ENCODE measurements around the gene PIK3R5.

PIK3R5 gene

DNA sequence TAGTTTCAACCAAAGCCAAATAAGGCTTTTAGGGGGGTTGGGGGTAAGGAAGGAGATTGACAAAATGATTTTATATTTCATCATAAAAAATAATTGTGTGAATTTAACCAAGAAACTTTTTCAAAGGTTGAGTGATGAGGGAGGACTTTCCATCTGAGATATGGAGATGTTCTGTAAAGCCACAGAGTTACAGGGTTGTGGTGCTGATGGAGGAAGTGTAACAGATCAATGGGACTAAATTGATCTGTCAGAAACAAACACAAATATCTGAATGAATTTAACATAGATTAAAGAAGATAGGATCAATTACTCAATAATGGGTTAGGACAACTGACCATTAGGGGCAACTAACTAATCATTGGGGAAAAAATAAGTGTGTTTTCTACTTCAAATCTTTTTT is 14.2 kb upstream of the PIK3R5 start:
- Histone ChIP-seq H3K27me3 (replicated peaks; ENCODE audit: control insufficient read depth, insufficient read depth, low read length) (no peaks in the 10 kb centered on the region), H3K36me3 (ENCODE audit: control insufficient read depth, insufficient read depth, low read length) (no peaks in the 10 kb centered on the region), H3K4me3 (replicated peaks; ENCODE audit: low read depth, low read length) (no peak overlapping the region)
- DNase-seq (ENCODE audit: extremely low read depth, insufficient read length), result peak; percentile 45
- TF ChIP-seq, protein P1, sequence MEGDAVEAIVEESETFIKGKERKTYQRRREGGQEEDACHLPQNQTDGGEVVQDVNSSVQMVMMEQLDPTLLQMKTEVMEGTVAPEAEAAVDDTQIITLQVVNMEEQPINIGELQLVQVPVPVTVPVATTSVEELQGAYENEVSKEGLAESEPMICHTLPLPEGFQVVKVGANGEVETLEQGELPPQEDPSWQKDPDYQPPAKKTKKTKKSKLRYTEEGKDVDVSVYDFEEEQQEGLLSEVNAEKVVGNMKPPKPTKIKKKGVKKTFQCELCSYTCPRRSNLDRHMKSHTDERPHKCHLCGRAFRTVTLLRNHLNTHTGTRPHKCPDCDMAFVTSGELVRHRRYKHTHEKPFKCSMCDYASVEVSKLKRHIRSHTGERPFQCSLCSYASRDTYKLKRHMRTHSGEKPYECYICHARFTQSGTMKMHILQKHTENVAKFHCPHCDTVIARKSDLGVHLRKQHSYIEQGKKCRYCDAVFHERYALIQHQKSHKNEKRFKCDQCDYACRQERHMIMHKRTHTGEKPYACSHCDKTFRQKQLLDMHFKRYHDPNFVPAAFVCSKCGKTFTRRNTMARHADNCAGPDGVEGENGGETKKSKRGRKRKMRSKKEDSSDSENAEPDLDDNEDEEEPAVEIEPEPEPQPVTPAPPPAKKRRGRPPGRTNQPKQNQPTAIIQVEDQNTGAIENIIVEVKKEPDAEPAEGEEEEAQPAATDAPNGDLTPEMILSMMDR (IDR thresholded peaks at IDR 0.05; ENCODE audit: insufficient read depth, low read length, poor library complexity, severe bottlenecking), result no peak

DNA sequence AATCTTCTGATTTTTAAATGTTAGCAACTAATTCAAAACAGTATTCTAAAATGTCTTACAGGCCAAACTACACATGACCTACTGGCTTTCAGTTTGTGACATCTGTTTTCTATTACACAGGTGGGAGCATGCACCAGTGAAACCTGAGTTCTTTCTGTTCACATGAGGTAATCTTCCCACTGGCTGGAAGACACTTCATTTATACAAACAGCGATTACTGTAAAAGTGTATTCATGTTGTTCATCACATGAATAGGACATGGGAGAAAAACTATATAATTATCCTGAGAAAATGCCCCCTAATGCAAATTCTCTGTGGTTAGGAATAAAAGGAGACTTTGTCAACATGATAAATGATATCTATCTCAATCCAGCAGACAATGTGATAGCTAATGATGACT is 11.1 kb upstream of the PIK3R5 start:
- DNase-seq (ENCODE audit: extremely low read depth, insufficient read length), result peak; percentile 59
- no peaks in the 10 kb centered on the region for H3K27me3 ChIP-seq (replicated peaks; ENCODE audit: control insufficient read depth, insufficient read depth, low read length)
- H3K36me3 ChIP-seq (ENCODE audit: control insufficient read depth, insufficient read depth, low read length), result no peaks in the 10 kb centered on the region
- no peak overlapping the region for H3K4me3 ChIP-seq (replicated peaks; ENCODE audit: low read depth, low read length)
- TF ChIP-seq, protein P1 (IDR thresholded peaks at IDR 0.05; ENCODE audit: insufficient read depth, low read length, poor library complexity, severe bottlenecking), result no peak

DNA sequence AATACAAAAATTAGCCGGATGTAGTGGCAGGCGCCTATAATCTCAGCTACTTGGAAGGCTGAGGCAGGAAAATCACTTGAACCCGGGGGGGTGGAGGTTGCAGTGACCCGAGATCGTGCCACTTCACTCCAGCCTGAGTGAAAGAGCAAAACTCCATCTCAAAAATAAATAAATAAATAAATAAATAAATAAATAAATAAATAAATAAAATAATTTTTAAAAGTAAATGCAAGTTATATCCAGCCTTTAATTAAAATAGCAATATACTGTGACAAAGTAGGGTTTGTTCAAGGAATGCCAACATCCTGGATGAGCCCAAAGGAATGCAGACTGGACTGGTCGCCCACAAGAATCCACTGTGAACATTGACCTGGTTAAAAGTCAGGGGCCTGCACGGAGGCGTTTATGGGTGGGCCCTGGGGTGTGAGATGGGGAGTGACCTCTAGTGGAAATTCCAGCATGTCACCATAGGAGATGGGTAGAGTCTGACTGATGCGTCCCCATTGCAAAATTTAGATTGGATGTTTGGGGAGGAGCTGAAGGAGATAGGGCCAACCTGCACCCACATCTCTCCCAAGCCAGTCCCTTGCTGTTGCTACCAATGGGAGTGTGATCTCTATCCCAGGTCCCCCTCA is 9.7 kb upstream of the PIK3R5 start:
- DNase-seq (ENCODE audit: extremely low read depth, insufficient read length), result no peak
- Histone ChIP-seq H3K36me3 (ENCODE audit: control insufficient read depth, insufficient read depth, low read length) (no peaks in the 10 kb centered on the region), H3K4me3 (replicated peaks; ENCODE audit: low read depth, low read length) (no peak overlapping the region), H3K27me3 (replicated peaks; ENCODE audit: control insufficient read depth, insufficient read depth, low read length) (no peaks in the 10 kb centered on the region)
- TF ChIP-seq, protein P1 (IDR thresholded peaks at IDR 0.05; ENCODE audit: insufficient read depth, low read length, poor library complexity, severe bottlenecking), result peak; percentile 22

DNA sequence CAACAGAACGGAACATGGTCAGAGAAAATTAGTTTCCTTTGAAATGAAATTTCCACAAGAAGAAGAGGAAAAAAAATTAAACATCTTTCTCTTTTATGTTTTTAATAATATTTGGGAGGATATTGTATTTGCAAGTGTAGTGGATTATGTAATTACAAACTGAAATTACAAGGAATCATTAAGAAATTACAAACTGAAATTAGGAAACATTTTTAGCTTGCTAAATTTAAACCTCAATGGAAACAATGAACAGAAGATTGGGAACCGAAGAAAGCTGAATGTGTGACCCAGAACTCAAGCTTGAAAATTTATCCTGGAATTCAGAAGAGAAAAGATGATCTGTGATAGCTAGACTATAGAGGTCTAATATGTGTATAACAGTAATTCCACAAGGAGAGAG is 4.4 kb upstream of the PIK3R5 start:
- no peaks in the 10 kb centered on the region for H3K36me3 ChIP-seq (ENCODE audit: control insufficient read depth, insufficient read depth, low read length)
- no peaks in the 10 kb centered on the region for H3K27me3 ChIP-seq (replicated peaks; ENCODE audit: control insufficient read depth, insufficient read depth, low read length)
- no peak overlapping the region for H3K4me3 ChIP-seq (replicated peaks; ENCODE audit: low read depth, low read length)
- TF ChIP-seq, protein P1 (IDR thresholded peaks at IDR 0.05; ENCODE audit: insufficient read depth, low read length, poor library complexity, severe bottlenecking), result no peak
- DNase-seq (ENCODE audit: extremely low read depth, insufficient read length), result no peak

DNA sequence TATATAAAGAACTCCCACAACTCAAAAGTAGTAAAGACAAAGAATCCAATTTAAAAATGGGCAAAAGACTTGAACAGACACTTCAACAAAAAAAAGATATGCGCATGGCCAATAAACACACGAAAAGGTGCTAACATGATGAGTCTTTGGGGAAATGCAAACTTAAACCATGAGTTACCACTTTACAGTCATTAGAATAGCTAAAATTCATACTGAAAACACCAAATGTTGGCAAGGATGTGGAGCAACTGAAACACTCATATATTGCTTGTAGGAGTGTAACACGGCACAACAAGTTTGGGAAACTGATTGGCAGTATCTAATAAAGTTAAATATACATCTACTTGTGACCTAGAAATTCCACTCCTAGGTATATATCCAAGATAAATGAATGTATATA is 3.0 kb upstream of the PIK3R5 start:
- Histone ChIP-seq H3K36me3 (ENCODE audit: control insufficient read depth, insufficient read depth, low read length) (no peaks in the 10 kb centered on the region), H3K4me3 (replicated peaks; ENCODE audit: low read depth, low read length) (no peak overlapping the region), H3K27me3 (replicated peaks; ENCODE audit: control insufficient read depth, insufficient read depth, low read length) (no peaks in the 10 kb centered on the region)
- DNase-seq (ENCODE audit: extremely low read depth, insufficient read length), result no peak
- TF ChIP-seq, protein P1 (IDR thresholded peaks at IDR 0.05; ENCODE audit: insufficient read depth, low read length, poor library complexity, severe bottlenecking), result no peak

DNA sequence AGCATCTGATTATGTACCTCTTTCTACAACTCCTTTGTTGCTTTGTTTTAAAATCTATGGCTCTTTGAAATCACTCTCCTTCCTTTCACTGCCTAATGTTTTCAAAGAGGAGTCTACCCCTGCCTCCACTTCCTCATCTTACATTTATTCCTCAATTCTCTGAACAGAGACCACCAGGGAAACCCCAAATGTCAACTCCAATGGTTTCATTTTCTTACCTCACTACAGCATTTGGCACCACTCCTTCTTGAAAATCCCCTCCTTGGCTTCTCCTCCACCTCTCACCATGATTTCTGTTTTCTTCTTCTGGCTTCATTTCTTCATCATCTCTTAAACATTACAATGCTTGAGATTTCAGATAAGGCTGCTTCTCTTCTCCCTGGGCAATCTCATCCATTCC is 2.4 kb upstream of the PIK3R5 start:
- Histone ChIP-seq H3K36me3 (ENCODE audit: control insufficient read depth, insufficient read depth, low read length) (no peaks in the 10 kb centered on the region; the same call in 1 of the 2 replicates), H3K4me3 (replicated peaks; ENCODE audit: low read depth, low read length) (no peak overlapping the region), H3K27me3 (replicated peaks; ENCODE audit: control insufficient read depth, insufficient read depth, low read length) (no peaks in the 10 kb centered on the region)
- no peak for DNase-seq (ENCODE audit: extremely low read depth, insufficient read length)
- TF ChIP-seq, protein P1 (IDR thresholded peaks at IDR 0.05; ENCODE audit: insufficient read depth, low read length, poor library complexity, severe bottlenecking), result no peak
